GM21381 (cell line): ENCODE measurements around the gene ITGB3BP.
A peak's percentile ranks its signal among the peaks of the same experiment; 100 is the strongest.
"Not testable (repeated sequence)": the region's sequence is repeated elsewhere in the genome, so short reads cannot be mapped to it uniquely, and the experiment has no call there.

ENCODE experiments used
- ATAC-seq: cut with Tn5 transposase; IDR thresholded peaks from one replicate; pipeline ENCODE4 v1.9.1; 2021; ENCODE audit warnings: mild to moderate bottlenecking, moderate library complexity; ENCODE audit not compliant: unreplicated experiment

Gene ITGB3BP

GRCh38 chr1:63522891-63523728, at the start of gene ITGB3BP, which contains the start of gene EFCAB7:
Gene ITGB3BP, minus strand, starts transcription at chr1:63523225. Its CDS starts 92 bp downstream, at chr1:63523133.
Gene EFCAB7, plus strand, starts transcription at chr1:63523525. Its CDS starts 2,048 bp downstream, at chr1:63525573.
- ATAC-seq: peak; percentile 86

GRCh38 chr1:63572686-63573085, 49.7 kb upstream of the ITGB3BP start:
- not testable (repeated sequence) for ATAC-seq

GRCh38 chr1:63569640-63570316, 46.8 kb upstream of the ITGB3BP start:
- ATAC-seq: no peak

- ATAC-seq: no peak
Observed at GRCh38 chr1:63569068-63569467, 46.0 kb upstream of the ITGB3BP start.

GRCh38 chr1:63563745-63564144, 40.7 kb upstream of the ITGB3BP start:
- ATAC-seq: no peak

DNA sequence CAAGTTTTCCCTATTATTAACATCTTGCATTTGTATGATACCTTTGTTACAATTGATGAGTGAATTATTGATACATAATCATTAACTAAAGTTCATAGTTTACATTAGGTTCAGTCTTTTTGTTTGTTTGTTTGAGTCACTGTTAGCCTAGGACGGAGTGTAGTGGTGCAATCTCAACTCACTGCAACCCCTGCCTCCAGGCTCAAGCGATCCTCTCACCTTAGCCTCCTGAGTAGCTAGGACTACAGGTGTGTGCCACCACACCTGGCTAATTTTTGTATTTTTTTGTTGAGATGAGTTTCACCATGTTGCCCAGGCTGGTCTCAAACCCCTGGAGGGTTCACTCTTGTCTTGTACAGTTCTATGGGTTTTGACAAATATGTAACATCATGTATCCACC, 36.3 kb upstream of the ITGB3BP start:
- no peak for ATAC-seq

DNA sequence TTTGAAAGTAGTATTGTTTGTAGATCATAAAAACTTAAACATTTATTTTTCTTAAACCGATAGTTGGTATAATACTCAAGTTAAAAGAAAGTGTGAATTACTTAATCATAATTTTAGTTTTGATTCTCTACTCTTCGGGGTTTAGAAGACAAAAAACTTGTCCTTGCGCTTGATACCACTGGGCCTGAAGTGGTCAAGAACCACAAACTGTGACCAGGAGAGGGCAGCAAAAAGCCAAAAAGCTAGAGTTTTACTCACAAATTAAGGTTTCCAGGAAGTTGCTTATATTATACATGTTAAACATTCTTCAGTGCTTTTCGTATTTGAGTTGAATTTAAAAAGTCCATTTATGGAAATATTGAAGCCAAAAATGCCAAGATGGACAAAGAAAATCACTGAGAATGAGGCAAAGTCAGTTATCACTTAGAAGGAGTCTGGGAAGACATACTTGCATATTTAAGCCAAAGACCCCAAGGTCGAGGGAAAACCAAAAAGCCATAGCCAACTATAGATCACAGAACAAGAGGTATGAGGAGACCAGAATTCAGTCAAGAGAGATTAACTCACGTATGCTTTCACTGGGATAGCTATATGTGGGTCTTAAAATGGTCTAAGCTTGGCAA, 34.5 kb upstream of the ITGB3BP start:
- peak; percentile 52 for ATAC-seq

GRCh38 chr1:63555480-63555879, 32.5 kb upstream of the ITGB3BP start:
- no peak for ATAC-seq

DNA sequence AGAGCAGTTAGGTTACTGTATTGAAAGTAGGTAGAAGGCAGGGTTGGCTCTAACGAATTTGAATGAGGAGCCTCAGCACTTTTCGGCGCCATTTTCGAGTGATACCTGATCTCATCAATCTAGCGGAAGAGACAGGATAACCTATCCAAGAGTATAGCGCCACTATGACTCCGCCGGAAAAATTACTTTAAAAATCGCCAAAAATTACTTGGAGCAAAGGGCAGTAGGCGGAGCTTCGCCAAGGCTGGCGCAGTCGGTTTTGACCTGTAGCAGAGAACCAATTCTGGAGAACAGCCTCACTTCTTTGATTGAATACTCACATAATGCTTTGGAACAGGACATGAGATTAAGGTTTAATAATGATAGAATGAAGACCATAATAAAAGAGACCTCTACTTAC, 25.9 kb upstream of the ITGB3BP start:
- ATAC-seq: no peak

DNA sequence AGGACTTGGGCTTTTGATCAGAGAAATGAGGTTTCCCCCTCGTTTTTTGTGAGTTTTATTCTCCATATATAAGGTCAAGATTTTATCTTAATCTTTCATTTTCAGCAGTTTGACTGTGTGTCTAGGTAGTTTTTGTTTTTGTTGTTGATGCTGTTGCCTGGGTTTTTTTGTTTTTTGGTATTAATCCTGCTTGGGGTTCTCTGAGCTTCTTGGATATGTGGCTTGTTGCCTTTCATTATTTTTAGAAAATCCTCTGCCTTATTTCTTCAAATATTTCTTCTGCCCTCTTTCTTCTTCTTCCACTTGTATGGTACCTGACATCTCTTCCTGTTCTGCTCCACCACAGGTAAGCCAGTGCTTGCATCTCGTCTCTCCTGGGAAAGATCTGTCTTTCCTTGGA, 25.3 kb upstream of the ITGB3BP start:
- no peak for ATAC-seq

- ATAC-seq: no peak
Observed at GRCh38 chr1:63547621-63548294, 24.7 kb upstream of the ITGB3BP start.

DNA sequence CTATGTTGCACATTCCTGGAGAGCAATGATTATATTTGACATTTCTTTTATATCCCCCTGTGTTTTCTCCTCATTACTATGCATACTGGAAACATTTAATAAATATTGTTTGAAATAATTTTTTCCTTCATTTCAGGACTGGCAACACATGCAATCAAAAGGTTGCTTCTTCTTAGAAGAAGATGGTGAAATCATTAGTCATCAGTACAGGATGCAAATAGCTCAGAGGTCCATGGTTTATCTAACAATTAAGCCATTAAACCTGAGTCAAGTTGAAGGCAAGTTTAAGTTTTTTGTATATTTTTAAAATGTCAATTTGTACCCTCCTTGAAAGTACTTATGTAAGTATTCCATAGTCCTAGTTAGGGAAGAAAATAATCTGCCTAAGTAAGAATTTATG, 22.8 kb upstream of the ITGB3BP start:
- no peak for ATAC-seq

- no peak for ATAC-seq
Observed at GRCh38 chr1:63537940-63538339, 14.9 kb upstream of the ITGB3BP start.

- ATAC-seq: no peak
Observed at GRCh38 chr1:63537006-63537405, 14.0 kb upstream of the ITGB3BP start.

GRCh38 chr1:63534406-63534805, 11.4 kb upstream of the ITGB3BP start:
- ATAC-seq: no peak

DNA sequence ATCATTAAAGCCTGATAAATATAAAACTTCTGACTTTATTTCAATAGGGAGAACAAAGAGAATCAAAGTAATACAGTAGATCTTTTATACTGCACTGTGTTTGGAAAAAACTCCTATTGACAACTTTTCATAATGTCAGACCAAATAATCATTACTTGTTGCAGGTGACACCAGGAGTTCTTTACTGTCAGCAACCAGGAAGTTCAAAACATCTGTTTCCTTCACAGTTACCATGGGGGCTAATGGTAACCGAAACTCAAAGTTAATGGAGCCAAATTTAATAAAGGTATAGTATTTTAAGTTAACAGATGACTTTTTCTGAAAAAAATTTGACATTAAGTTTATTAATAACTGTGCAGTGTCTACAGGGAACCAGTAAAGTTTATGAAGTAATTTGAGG, 10.9 kb upstream of the ITGB3BP start:
- ATAC-seq: no peak

DNA sequence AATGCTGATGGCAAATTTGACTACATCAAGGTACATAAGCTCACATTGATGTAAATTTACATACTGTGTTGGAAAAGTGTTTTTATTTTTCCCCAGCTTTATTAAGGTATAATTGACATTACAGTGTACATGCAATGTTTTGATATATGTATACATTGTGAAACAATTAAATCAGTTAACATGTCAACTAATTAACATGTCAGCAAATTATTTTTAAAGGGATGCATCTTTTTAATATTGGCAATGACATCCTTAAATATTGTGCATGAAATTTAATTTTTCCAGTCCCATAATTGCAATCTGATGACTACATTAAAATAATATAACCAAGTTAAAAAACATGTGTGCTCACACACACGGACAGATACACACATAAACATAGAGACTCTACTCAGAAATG, 9.7 kb upstream of the ITGB3BP start:
- ATAC-seq: no peak

DNA sequence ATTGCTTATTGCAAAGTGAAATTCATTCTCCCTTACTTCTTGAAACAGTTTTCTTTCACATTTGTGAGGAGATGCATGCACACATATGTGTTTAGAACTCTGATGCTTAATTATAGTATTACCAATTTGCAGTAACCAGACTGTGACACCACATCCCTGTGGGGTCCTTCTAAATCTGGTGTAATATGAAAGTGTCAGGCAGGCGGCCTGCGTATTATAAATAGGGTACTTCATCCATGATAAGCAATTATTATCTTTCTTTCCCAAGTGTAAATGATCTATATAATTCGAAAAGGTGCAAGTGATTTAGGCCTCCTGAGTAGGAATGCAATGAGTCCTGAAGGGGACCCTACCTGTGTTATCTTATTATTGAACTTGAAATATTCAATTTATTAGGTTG, 1.2 kb upstream of the ITGB3BP start:
- no peak for ATAC-seq

DNA sequence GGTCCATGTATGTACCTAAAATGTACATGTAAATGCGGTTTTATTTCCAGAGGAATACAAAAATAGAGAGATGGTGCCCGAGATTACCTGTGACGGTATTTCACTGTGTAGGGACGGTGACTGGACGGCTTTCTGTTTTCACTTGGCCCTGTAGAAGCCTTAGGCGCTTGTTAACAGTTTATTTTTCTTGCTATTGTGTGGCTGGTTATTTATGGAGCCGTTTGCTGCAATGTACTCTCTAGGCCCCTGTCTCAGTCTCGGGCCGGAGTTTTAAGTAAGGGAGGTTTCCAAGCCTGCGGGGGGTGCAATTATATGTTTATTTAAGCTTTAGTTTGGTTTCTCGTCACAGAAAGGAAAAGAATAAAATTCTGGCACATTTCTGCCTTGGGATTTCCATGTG, 713 bp upstream of the ITGB3BP start:
- peak; percentile 27 for ATAC-seq

DNA sequence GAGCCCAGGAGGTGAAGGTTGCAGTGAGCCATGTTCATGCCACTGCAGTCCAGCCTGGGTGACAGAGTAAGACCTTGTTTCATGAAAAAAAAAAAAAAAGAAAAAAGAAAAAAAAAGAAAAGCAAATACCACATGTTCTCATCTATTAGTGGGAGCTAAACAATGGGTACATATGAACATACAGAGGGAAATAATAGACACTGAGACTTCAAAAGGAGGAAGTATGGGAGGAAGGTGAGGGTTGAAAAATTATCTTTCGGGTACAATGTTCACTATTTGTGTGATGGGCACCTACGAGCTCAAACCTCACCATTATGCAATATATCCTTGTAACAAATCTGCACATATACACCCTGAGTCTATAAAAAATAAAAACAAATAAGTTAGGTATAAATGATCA, 6.4 kb downstream of the ITGB3BP start:
- no peak for ATAC-seq

DNA sequence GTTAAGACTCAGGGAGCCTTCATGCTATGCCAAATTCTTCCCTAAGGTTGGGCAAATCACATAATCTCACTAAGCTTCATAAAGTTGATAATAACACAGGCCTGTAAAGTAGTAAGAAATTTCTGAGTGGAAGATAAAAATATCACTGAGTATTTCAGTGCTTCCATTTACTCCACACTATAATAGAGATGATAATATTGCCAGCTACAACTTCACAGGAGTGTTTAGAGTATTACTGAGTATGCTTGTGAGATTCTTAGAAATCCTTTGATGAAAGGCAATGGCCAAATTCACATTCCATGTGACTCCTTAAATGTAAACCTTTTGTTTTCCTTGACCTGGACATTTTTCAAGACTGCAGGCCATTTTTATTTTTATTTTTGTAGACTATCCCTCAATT, 10.4 kb downstream of the ITGB3BP start:
- no peak for ATAC-seq
